GM19043 (cell line): ENCODE data around the gene HPS5.
"Not testable (repeated sequence)": the region's sequence is repeated elsewhere in the genome, so short reads cannot be mapped to it uniquely, and the experiment has no call there.

Experiments used
- ATAC-seq: cut with Tn5 transposase; IDR thresholded peaks from one replicate; pipeline ENCODE4 v1.9.1; 2021; ENCODE audit warnings: low read depth; ENCODE audit not compliant: unreplicated experiment

HPS5 gene

GRCh38 chr11:18321969-18322711 lies at the start of gene HPS5, which contains the start of gene GTF2H1:
Gene HPS5 (minus strand): TSS chr11:18322140. CDS start chr11:18317858, 4,282 bp downstream.
Gene GTF2H1 (plus strand): TSS chr11:18322567. CDS start chr11:18333075, 10,508 bp downstream.
- ATAC-seq = peak; percentile 79

- no peak for ATAC-seq
These were observed 49.3 kb upstream of the HPS5 start for GRCh38 chr11:18371279-18371678.

GRCh38 chr11:18369398-18369797 lies 47.5 kb upstream of the HPS5 start:
- ATAC-seq = no peak

GRCh38 chr11:18368221-18368620 lies 46.3 kb upstream of the HPS5 start:
- ATAC-seq = no peak

GRCh38 chr11:18367431-18367830 lies 45.5 kb upstream of the HPS5 start:
- ATAC-seq = no peak

GRCh38 chr11:18366286-18366685 lies 44.3 kb upstream of the HPS5 start:
- ATAC-seq = no peak

- ATAC-seq = no peak
These were observed 43.8 kb upstream of the HPS5 start for GRCh38 chr11:18365741-18366140.

GRCh38 chr11:18364495-18365073 lies 42.6 kb upstream of the HPS5 start:
- no peak for ATAC-seq

- ATAC-seq = no peak
These were observed 39.2 kb upstream of the HPS5 start for GRCh38 chr11:18361154-18361553.

- no peak for ATAC-seq
These were observed 36.7 kb upstream of the HPS5 start for GRCh38 chr11:18358646-18359045.

- no peak for ATAC-seq
These were observed 30.6 kb upstream of the HPS5 start for GRCh38 chr11:18352581-18352980.

GRCh38 chr11:18347471-18348125 lies 25.7 kb upstream of the HPS5 start:
- no peak for ATAC-seq

GRCh38 chr11:18332891-18333290 lies 11.0 kb upstream of the HPS5 start:
- ATAC-seq = no peak

- no peak for ATAC-seq
These were observed 10.4 kb upstream of the HPS5 start for GRCh38 chr11:18332302-18332701.

GRCh38 chr11:18330921-18331320 lies 9.0 kb upstream of the HPS5 start:
- ATAC-seq = no peak

- ATAC-seq = peak; percentile 81
These were observed 7.4 kb upstream of the HPS5 start for GRCh38 chr11:18329196-18329870.

- no peak for ATAC-seq
These were observed 2.4 kb upstream of the HPS5 start for GRCh38 chr11:18324381-18324780.

- not testable (repeated sequence) for ATAC-seq
These were observed 1.9 kb upstream of the HPS5 start for GRCh38 chr11:18323881-18324280.

GRCh38 chr11:18322818-18323570 lies 1.1 kb upstream of the HPS5 start:
- no peak for ATAC-seq

GRCh38 chr11:18321578-18321968 lies 367 bp downstream of the HPS5 start:
- ATAC-seq = no peak
